ENCODE results near the gene ANKRD44.

Gene ANKRD44

GRCh38 chr2:197268786-197269584 is 41.6 kb downstream of the ANKRD44 start:
- Histone ChIP-seq H3K9me3 (ENCODE audit: insufficient read depth, low read length, severe bottlenecking) (no peaks in the 10 kb centered on the region), H3K27me3 (ENCODE audit: insufficient read depth, low read length, poor library complexity) (no peaks in the 10 kb centered on the region), H2AFZ (ENCODE audit: low read depth, low read length) (no peak overlapping the region), H3K36me3 (ENCODE audit: insufficient read depth, low read length) (no peaks in the 10 kb centered on the region), H3K4me1 (ENCODE audit: insufficient read depth, low read length) (no peaks in the 10 kb centered on the region), H3K4me3 (ENCODE audit: low read depth in 1 of 2, low read length in 2 of 2) (no peak overlapping the region), H3K27ac (ENCODE audit: low read length) (no peak overlapping the region), H4K20me1 (ENCODE audit: insufficient read depth, low read length) (peaks cover 7% of the 10 kb centered on the region), H3K79me2 (ENCODE audit: insufficient read depth, low read length) (peaks cover 50% of the 10 kb centered on the region), H3K4me2 (ENCODE audit: insufficient read depth, low read length) (no peak overlapping the region), H3K9ac (ENCODE audit: low read depth, low read length) (no peak overlapping the region)
- TF ChIP-seq EZH2 (IDR thresholded peaks at IDR 0.05; ENCODE audit: borderline replicate concordance, low read depth, low read length, severe bottlenecking) (no peak), CTCF (IDR thresholded peaks at IDR 0.05; ENCODE audit: borderline replicate concordance, extremely low read depth, low read length, poor library complexity, severe bottlenecking) (no peak)
- DNase-seq, result no peak
- no peak for ATAC-seq (ENCODE audit: insufficient read depth, low read depth)

GRCh38 chr2:197266477-197266876 is 44.1 kb downstream of the ANKRD44 start:
- Histone ChIP-seq H3K4me2 (ENCODE audit: insufficient read depth, low read length) (no peak overlapping the region), H3K4me1 (ENCODE audit: insufficient read depth, low read length) (peaks cover 10% of the 10 kb centered on the region)

GRCh38 chr2:197265924-197266323 is 44.7 kb downstream of the ANKRD44 start:
- ATAC-seq (ENCODE audit: insufficient read depth, low read depth) (no peak), DNase-seq (no peak)
- no peak overlapping the region for H2AFZ ChIP-seq (ENCODE audit: low read depth, low read length)
- no peak overlapping the region for H3K4me2 ChIP-seq (ENCODE audit: insufficient read depth, low read length)
- no peaks in the 10 kb centered on the region for H3K36me3 ChIP-seq (ENCODE audit: insufficient read depth, low read length)
- H3K27ac ChIP-seq (ENCODE audit: low read length), result no peak overlapping the region
- peaks cover 10% of the 10 kb centered on the region for H3K4me1 ChIP-seq (ENCODE audit: insufficient read depth, low read length)
- peaks cover 4% of the 10 kb centered on the region for H4K20me1 ChIP-seq (ENCODE audit: insufficient read depth, low read length)
- H3K9ac ChIP-seq (ENCODE audit: low read depth, low read length), result no peak overlapping the region
- no peaks in the 10 kb centered on the region for H3K27me3 ChIP-seq (ENCODE audit: insufficient read depth, low read length, poor library complexity)
- TF ChIP-seq EZH2 (IDR thresholded peaks at IDR 0.05; ENCODE audit: borderline replicate concordance, low read depth, low read length, severe bottlenecking) (no peak), CTCF (IDR thresholded peaks at IDR 0.05; ENCODE audit: borderline replicate concordance, extremely low read depth, low read length, poor library complexity, severe bottlenecking) (no peak)
- H3K4me3 ChIP-seq (ENCODE audit: low read depth in 1 of 2, low read length in 2 of 2), result no peak overlapping the region
- no peaks in the 10 kb centered on the region for H3K9me3 ChIP-seq (ENCODE audit: insufficient read depth, low read length, severe bottlenecking)
- H3K79me2 ChIP-seq (ENCODE audit: insufficient read depth, low read length), result peaks cover 34% of the 10 kb centered on the region

More at GRCh38 chr2:197266477-197266876, 44.1 kb downstream of the ANKRD44 start:
- H3K36me3 ChIP-seq (ENCODE audit: insufficient read depth, low read length), result no peaks in the 10 kb centered on the region
- H2AFZ ChIP-seq (ENCODE audit: low read depth, low read length), result no peak overlapping the region
- DNase-seq (no peak), ATAC-seq (ENCODE audit: insufficient read depth, low read depth) (no peak)
- no peak overlapping the region for H3K9ac ChIP-seq (ENCODE audit: low read depth, low read length)
- TF ChIP-seq CTCF (IDR thresholded peaks at IDR 0.05; ENCODE audit: borderline replicate concordance, extremely low read depth, low read length, poor library complexity, severe bottlenecking) (no peak), EZH2 (IDR thresholded peaks at IDR 0.05; ENCODE audit: borderline replicate concordance, low read depth, low read length, severe bottlenecking) (no peak)
- H3K27ac ChIP-seq (ENCODE audit: low read length), result no peak overlapping the region
- H3K79me2 ChIP-seq (ENCODE audit: insufficient read depth, low read length), result peaks cover 37% of the 10 kb centered on the region
- H4K20me1 ChIP-seq (ENCODE audit: insufficient read depth, low read length), result peaks cover 4% of the 10 kb centered on the region
- no peaks in the 10 kb centered on the region for H3K9me3 ChIP-seq (ENCODE audit: insufficient read depth, low read length, severe bottlenecking)
- no peaks in the 10 kb centered on the region for H3K27me3 ChIP-seq (ENCODE audit: insufficient read depth, low read length, poor library complexity)
- H3K4me3 ChIP-seq (ENCODE audit: low read depth in 1 of 2, low read length in 2 of 2), result no peak overlapping the region
